KOPT-K1 (cell line): ENCODE measurements around the gene UBXN11.

Experiments
- H3K27ac ChIP-seq: fragments of 200-600 bp; sonication (generic); 2 replicates; pipeline ENCODE4 v1.5.1; 2016; ENCODE audit warnings: antibody characterized with exemption, mild to moderate bottlenecking, low read depth, low read length; ENCODE audit not compliant: poor library complexity, severe bottlenecking
- H3K36me3 ChIP-seq: fragments of 200-600 bp; sonication (generic); 2 replicates; pipeline ENCODE4 v1.5.1; 2017; ENCODE audit warnings: antibody characterized with exemption, mild to moderate bottlenecking, low read length, moderate library complexity; ENCODE audit not compliant: insufficient read depth
- H3K9me3 ChIP-seq: fragments of 200-600 bp; sonication (generic); 2 replicates; pipeline ENCODE4 v1.5.1; 2017; ENCODE audit warnings: antibody characterized with exemption, low read length, mild to moderate bottlenecking; ENCODE audit not compliant: insufficient read depth, poor library complexity, severe bottlenecking

UBXN11 gene

DNA sequence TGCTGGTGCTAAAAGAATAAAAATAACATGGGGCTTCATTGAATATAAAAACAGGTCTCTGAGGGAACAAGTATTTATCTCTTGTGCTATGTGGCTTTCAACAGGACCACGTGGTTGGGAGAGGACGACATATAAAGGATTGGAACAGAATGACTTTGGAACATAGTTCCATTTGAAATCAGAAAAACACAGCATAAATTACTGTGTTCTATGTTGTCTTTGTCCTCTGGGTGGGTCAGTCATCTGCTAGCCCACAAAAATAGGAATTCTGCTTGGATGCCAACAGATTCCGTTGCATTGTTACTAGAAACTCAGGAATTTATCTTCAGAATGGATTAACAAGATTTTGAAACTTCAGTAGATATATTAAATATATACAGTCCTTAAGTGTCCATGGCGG is 66.5 kb downstream of the UBXN11 start:
- Histone ChIP-seq H3K36me3 (peaks cover 80% of the 10 kb centered on the region), H3K27ac (no peak overlapping the region), H3K9me3 (no peaks in the 10 kb centered on the region)

DNA sequence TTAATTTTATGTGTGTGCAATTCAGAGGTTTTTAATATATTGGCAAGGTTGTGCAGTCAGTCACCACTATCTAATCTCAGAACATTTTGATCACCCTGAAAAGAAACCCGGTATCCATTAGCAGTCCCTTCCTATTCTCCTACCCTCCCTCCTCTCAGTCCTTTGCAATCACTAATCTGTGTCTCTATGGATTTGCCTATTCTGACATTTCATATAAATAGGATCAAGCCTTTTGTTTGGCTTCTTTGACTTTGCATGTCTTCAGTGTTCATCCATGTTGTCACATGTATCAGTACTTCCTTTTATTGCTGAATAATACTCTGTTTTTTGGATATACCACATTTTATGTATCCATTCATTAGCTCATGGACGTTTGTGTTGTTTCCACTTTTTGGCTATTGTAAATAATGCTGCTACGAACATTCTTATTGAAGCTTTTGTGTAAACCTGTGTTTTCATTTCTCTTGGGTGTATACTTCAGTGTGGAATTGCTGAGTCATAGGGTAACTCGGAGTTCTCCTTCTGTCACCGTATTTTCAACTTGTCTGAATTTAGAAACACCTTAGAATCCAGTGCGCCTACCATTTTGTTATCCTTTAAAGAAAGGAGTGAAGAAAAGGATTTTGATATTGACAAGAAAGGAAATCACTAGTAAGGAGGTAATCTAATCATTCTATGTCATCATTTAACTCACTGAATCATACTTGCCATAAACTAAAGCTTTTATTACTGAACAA is 69.0 kb downstream of the UBXN11 start:
- H3K9me3 ChIP-seq: no peaks in the 10 kb centered on the region
- H3K36me3 ChIP-seq: peaks cover 55% of the 10 kb centered on the region
- no peak overlapping the region for H3K27ac ChIP-seq

DNA sequence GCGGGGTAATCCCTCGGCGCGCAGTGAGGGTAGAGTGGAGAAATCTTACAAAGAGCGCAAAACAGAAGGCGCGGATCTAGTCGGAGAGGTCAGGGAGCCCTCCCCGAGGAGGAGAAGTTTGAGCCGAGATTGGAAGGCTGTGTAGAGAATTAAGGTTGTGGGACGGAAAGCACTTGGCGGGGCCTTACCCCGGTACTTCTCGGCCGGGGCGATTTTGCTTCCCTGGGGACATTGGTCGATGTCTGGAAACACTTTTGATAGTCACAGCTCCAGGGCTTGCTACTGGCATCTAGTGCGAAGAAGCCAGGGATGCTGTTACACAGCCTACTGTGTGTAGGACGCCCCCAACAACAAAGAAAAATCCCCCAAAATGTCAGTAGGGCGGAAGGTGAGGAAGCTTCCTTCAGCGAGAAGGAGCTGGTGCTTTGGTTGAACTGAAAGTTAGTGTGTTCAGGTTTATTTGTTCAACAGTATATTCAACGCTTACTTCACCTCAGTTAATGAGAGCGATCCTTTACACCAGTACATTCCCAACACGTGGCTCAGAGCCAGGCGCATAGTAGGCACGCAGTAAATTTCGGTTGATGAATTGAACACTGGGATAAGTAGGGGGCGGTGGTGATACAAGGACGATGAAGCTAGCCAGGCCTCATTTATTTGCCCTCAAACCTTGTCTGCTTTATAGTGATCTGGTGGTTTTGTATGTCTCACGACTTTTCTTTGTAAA is 71.6 kb downstream of the UBXN11 start:
- Histone ChIP-seq H3K9me3 (no peaks in the 10 kb centered on the region), H3K36me3 (peaks cover 30% of the 10 kb centered on the region), H3K27ac (peak overlapping the region; percentile 90)

DNA sequence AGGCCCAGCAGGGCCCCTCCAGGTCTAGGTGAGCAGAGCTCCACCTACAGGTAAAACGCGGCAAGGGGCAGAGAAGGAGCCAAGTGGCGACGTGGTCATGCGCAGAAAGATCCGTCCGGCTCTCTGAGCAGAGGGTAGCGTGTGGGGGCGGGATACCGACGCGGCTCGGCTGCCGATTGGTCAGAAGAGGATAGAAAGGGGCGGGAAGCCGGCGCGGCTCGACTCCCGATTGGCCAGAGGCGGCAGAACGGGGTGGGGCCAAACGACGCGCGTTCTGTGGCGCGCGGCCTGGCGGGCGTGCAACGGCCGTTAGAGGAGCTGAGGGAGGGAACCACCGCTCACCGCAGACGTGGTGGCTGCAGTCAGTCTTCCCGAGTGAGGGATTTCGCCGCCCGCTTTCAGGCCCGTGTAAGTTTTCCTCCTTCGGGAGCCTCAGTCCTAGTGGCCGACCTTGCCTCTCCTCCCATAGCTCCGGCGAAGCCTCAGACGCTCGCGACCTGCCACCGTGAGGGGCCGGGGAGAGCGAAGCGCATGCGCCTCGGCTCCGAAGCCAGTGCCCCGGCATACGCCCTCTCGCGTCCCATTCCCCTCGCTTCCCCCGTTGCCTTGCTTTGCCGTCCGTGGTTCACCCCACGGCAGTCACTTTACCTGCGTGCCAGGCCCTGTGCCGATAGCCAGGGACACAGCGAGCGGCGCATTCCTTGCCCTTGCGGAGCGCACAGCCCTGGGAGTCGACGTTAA is 72.4 kb downstream of the UBXN11 start, which contains the start of gene CEP85:
TSS of gene CEP85 (plus strand) at position 298 of the 741 bp plus-strand sequence. CDS start 5,584 bp downstream, outside the sequence.
- Histone ChIP-seq H3K9me3 (no peaks in the 10 kb centered on the region), H3K27ac (peak within 1 kb of the TSS; percentile 90), H3K36me3 (peaks cover 25% of the 10 kb centered on the region)
